HG02759 (cell line): ENCODE measurements around the gene SAMD8.

Experiments used
- ATAC-seq: cut with Tn5 transposase; IDR thresholded peaks from one replicate; pipeline ENCODE4 v1.9.1; 2021; ENCODE audit warnings: mild to moderate bottlenecking, moderate library complexity; ENCODE audit not compliant: unreplicated experiment

The SAMD8 gene

GRCh38 chr10:75084834-75085384 is 26.5 kb upstream of the SAMD8 start:
- ATAC-seq: no peak

GRCh38 chr10:75086278-75086934 is 25.1 kb upstream of the SAMD8 start:
- ATAC-seq: no peak

- no peak for ATAC-seq
Measured at GRCh38 chr10:75088640-75089039, 22.8 kb upstream of the SAMD8 start.

DNA sequence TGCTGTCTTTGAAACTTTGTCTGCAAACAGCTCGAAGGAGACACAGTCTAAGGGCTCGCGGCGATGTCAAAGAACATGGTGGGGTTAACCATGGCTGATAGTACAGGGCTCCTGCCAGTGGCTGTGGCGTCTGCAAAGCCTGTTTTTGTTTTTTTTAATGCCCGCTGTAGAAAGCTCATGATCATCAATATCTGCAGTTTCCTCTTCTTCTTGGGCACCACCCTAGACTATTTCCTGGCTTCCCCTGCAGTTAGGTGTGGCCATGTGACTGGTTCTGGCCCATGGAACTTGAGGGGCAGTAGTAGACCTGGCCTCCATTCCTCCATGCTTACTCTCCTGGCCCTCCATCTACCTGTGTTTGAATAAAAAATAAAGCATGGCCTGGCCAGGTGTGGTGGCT is 21.8 kb upstream of the SAMD8 start:
- no peak for ATAC-seq

GRCh38 chr10:75091146-75091545 is 20.3 kb upstream of the SAMD8 start:
- ATAC-seq: no peak

GRCh38 chr10:75094465-75094864 is 17.0 kb upstream of the SAMD8 start:
- no peak for ATAC-seq

DNA sequence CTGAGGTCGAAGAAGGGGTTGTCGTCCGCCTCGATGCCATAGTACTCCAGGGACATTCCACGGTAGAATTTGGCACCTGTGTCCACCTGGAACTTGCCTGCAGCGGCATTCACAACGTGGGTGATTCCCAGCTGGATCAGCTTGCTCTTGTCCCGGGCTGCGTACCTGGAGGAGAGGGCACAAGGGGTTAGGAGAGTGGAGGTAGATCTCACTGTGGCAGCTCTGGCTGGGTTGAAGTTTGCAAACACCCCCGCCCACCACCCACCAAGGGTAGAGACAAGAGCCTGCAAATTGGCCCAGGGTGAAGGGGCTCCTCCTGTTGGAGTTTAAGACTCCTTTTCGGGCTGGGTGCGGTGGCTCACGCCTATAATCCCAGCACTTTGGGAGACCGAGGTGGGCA is 15.8 kb upstream of the SAMD8 start:
- no peak for ATAC-seq

DNA sequence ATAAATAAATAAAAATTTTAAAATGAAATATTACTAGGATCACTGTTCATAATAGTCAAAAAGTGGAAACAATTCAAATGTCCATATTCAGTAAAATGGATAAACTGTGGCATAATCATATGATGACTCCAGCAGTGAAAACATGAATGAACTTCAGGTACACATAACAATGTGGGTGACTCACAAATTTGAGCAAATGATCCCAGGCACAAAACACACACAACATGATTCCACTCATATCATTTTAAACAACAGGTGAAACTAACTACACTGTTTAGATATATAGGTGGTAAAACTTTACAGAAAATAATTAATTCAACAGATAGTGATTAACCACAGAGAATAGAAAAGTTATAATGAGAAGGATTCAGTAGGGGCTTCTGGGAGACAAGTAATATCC is 14.7 kb upstream of the SAMD8 start:
- ATAC-seq: no peak

DNA sequence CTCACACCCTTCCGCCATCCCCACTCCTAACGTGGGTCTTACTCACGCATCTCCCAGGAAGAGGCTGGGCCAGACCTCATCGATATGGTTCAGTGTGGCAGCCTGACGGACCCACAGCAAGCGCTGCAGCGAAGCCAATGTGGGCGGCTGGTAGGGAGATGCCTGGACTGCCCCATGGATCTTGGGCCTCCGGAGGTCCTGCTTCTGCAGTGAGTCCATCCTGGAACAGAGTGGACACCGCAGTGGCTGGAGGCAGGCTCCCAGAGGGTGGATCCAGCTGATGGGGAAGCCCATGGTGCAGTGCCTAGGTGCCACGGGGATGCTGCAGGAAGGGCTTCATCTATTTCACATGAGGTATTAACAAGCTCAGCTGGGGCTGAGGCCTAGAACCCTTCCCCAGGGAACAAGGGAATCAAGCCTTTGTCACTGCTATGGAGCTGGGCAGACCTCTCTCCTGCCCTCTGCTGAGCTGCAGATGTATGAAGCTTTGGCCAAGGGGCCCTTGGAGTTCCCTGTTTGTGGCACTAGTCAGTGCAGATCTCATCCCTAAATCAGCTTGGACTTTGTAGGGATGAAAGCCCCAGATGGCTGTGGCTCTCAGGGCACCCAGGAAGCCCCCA is 13.7 kb upstream of the SAMD8 start:
- no peak for ATAC-seq

DNA sequence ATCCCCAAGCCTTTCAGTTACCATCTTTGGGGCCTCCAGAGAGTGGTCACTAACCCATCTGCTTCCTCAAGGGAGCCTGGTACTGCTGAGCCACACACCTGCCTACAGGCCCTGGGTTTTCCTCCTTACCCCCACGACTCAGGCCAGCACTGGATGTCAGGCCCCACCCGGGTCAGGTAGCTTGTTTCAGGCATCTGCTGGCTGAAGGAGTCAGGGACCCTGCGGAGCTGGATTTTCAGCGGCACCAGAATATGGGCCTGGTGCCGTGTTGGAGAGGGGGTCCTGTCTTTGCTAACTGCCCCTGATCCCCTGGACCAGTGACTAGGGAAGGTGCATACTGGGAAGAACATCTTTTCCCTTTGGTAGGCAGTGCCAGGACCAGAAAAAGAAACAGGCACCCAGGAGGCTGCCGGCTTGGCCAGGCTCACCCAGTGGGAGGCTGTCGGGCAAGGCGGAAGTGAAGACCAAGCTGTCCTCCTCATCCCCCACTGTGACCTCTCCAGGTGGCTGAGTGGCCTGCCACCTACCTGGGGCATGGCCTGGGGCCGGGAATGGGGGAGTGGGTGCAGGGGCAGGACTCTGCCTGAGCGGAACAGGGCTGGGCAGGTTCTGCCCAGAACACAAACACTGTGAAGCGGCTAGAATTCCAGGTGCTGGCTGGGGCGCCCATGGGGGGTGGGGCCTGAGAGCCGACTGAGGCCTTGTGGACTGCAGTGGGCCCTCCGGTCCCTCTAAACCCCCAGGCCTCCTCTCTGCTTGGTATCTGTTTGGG is 12.4 kb upstream of the SAMD8 start:
- ATAC-seq: no peak

GRCh38 chr10:75099952-75100763 is 11.3 kb upstream of the SAMD8 start:
- peak; percentile 73 for ATAC-seq

- ATAC-seq: no peak
Measured at GRCh38 chr10:75100764-75101291, 10.6 kb upstream of the SAMD8 start.

- no peak for ATAC-seq
Measured at GRCh38 chr10:75101416-75102251, 9.8 kb upstream of the SAMD8 start.

DNA sequence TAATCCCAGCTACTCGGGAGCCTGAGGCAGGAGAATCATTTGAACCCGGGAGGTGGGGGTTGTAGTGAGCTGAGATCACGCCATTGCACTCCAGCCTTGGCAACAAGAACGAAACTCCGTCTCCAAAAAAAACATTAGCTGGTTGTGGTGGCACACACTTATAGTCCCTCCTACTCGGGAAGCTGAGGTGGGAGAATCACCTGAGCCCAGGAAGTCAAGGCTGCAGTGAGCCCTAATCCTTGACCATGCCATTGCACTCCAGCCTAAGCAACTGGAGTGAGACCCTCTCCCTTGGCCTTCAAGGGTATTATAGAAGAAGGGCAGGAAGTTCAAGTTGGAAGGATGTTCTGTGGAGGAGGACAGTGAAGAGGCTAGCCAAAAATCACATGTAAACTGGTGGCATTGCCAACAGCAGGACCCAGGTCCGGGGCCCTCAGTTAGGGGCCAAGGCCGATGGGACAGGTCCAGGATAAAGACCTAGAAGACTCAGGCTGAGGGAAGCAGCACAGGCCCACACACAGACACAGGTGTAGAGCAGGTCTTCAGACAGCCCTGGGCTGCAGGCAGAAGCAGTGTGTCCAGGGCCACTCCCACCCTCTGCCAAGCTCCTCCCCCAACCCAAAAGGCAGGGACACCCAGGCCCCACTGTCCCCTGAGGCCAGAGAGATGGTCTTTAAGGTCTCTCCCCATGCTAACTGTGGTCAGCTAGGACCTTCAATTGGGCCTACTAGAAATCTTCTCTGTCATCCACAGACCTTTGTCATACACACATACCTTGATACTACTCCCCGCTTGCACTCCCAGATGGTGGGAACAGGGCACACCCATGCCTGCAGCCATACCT is 8.4 kb upstream of the SAMD8 start:
- ATAC-seq: no peak

GRCh38 chr10:75103881-75104686 is 7.4 kb upstream of the SAMD8 start:
- no peak for ATAC-seq

- ATAC-seq: no peak
Measured at GRCh38 chr10:75104842-75105241, 6.6 kb upstream of the SAMD8 start.

- ATAC-seq: no peak
Measured at GRCh38 chr10:75105576-75106197, 5.8 kb upstream of the SAMD8 start.

DNA sequence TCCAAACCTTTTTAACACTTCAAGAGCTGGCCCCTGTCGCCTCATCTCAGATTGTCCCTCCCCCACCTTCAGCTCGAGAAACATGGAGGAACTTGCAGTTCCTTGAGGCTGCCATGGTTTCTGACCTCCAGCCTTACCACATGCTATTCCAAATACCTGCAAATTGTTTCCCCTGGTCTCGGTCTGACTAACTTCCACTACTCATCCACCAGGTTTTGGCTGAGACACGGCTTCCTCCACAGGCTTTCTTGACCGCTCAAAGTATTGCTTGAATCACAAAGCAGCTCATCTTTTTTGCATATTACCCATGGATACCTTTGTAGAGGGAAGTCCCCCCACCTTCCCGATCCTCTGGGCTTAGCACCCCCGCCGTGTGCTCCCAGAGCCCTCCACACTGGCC is 5.2 kb upstream of the SAMD8 start:
- no peak for ATAC-seq
